HepG2 (cell line): ENCODE measurements around the gene MESD. TPM values are rescaled to one million over a fixed set of nuclear protein-coding genes. Genes with fewer than 3 reads are reported as not detected.

Experiments
- CBFB ChIP-seq: sonication (generic); formaldehyde crosslinking; IDR thresholded peaks from 2 replicates; pipeline ENCODE4 v1.4.0; 2020; ENCODE audit warnings: missing genetic modification reagents
- FOSL2 ChIP-seq: sonication (generic); formaldehyde crosslinking; IDR thresholded peaks from 2 replicates; pipeline ENCODE4 v1.4.0; 2020; ENCODE audit warnings: missing genetic modification reagents
- NR2C2 ChIP-seq: sonication (generic); formaldehyde crosslinking; IDR thresholded peaks from 2 replicates; pipeline ENCODE4 v1.4.0; 2020; ENCODE audit warnings: missing genetic modification reagents, mild to moderate bottlenecking, moderate library complexity, borderline replicate concordance
- PRDM10 ChIP-seq: sonication (generic); formaldehyde crosslinking; IDR thresholded peaks from 2 replicates; pipeline ENCODE4 v1.4.0; 2020; ENCODE audit warnings: low read depth, missing genetic modification reagents
- ZBTB21 ChIP-seq: sonication (generic); formaldehyde crosslinking; IDR thresholded peaks from 2 replicates; pipeline ENCODE4 v1.4.0; 2020; ENCODE audit warnings: missing genetic modification reagents
- ZNF503 ChIP-seq: sonication (generic); formaldehyde crosslinking; IDR thresholded peaks from 2 replicates; pipeline ENCODE4 v1.4.0; 2020; ENCODE audit warnings: missing genetic modification reagents
- ZSCAN12 ChIP-seq: sonication (generic); formaldehyde crosslinking; IDR thresholded peaks from 2 replicates; pipeline ENCODE4 v1.9.0; 2021; ENCODE audit warnings: mild to moderate bottlenecking, missing genetic modification reagents
- polyA plus RNA-seq, 8 experiments: library from polyadenylated mRNA; depleted of rRNA in 3 of 8; stranded (reverse) in 7 of 8; unstranded in 1 of 8; fragments of >200 nt; fragmentation: Illumina TruSeq in 4 of 8; extraction: Trizol in 4 of 8; gene quantifications; 2 replicates each; pipeline versions ENCODE4 v1.2.1 to v1.2.3, GENCODE V29; 2011 to 2016; ENCODE audit warnings: low read depth in 4 of 8, missing spikeins in 1 of 8, mixed read lengths in 1 of 8; ENCODE audit not compliant: insufficient read depth in 1 of 8
- total RNA-seq, 5 experiments: library from RNA; depleted of rRNA; stranded (reverse); fragments of >200 nt; fragmentation: Illumina TruSeq; extraction: Trizol; gene quantifications; 2 replicates each; pipeline ENCODE4 v1.2.3, GENCODE V29; 2016; ENCODE audit warnings: low read depth in 1 of 5
- TF ChIP-seq, protein P1 (sequence below): sonication (generic); formaldehyde crosslinking; IDR thresholded peaks from 2 replicates; pipeline ENCODE4 v1.8.0; 2022; ENCODE audit warnings: low read depth, missing genetic modification reagents

The MESD gene
- total and polyA plus RNA-seq, 2 of the 13 experiments (the other 11 are each of a cell fraction or from before 2014, with no cell fraction given) = 18.0 to 46.2 TPM

DNA sequence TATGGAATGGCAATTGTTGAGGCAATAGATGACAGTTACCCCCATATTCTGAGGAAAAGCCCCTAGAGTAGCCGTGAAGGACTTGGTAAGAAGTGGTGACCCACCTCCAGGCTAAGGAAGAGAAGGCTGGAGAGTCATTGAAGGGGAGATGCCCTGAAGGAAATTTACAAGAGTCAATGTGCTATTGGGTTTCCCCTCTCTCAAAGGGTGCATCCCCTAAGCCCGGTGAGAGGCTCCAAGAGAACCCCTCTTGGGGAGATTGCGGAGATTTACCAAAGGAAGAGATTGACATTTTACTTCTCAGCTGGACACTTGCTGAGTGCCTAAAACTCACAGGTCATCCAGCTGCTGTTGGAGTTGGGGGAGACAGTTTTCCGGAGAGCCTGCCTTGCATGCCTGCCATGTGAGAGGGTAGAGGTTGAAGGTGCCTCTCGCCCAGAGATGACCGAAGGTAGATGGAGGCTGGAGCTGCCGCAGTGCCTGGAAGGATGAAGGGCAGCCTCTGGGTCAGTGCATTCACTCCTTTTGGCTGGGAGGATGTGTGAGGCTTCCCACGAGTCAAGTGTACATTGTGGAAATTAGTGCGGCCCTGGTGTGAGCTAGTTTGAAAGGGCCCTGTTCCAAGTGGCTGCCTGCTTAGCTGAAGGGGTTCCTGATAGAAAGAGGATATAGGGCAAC is 30.7 kb downstream of the MESD start (continued):
- no peak for TF ChIP-seq PRDM10
- TF ChIP-seq ZNF503 = no peak
- TF ChIP-seq, protein P1, sequence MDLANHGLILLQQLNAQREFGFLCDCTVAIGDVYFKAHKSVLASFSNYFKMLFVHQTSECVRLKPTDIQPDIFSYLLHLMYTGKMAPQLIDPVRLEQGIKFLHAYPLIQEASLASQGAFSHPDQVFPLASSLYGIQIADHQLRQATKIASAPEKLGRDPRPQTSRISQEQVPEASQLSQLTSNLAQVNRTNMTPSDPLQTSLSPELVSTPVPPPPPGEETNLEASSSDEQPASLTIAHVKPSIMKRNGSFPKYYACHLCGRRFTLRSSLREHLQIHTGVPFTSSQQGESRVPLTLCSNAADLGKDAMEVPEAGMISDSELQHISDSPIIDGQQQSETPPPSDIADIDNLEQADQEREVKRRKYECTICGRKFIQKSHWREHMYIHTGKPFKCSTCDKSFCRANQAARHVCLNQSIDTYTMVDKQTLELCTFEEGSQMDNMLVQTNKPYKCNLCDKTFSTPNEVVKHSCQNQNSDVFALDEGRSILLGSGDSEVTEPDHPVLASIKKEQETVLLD (CRISPR knock-in tag) = no peak
- no peak for TF ChIP-seq ZBTB21 (CRISPR knock-in tag)
- no peak for TF ChIP-seq NR2C2 (CRISPR knock-in tag)
- no peak for TF ChIP-seq FOSL2
- TF ChIP-seq CBFB (CRISPR knock-in tag) = no peak
- no peak for TF ChIP-seq ZSCAN12 (CRISPR knock-in tag)
